Measurements from ENCODE around the gene NHS. TPM values are rescaled to one million over a fixed set of nuclear protein-coding genes. Genes with fewer than 3 reads are reported as not detected.

NHS gene
- total RNA-seq, 4 donors from 2014 or later: 2.4 to 5.4 (median 4.0) TPM

DNA sequence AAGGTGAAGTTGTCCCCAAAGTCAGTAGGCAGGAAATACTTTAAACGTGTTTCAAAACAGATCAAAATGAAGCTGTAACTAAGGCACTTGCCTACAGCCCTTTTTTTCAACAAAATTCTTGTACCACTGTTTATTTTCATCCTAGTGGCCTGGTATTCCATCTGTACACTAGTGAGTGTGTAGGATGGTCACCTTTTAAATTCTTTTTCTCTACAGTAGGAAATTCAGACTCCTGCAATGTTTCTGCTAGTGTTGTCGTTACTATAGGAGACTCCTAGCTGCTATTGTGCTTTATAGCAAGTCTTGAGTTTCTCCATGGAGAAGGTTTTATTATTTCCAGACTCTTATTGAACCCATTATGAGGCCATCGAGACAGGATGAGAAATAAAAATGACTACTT is 7.0 kb upstream of the NHS start:
- no peak for DNase-seq (ENCODE audit: low spot score in 2 of 2)
- H3K4me3 ChIP-seq (ENCODE audit: low read depth, poor library complexity, severe bottlenecking): no peak overlapping the region
- no peak for TF ChIP-seq CTCF (IDR thresholded peaks at IDR 0.05)
- TF ChIP-seq POLR2A (IDR thresholded peaks at IDR 0.05): no peak
- 57 to 77% methylated on average over 3 of the region's 3 CpGs for WGBS, 2 donors
- intact Hi-C loops (cut with DNase I; ENCODE audit: low total_unique reads): no loop called here

DNA sequence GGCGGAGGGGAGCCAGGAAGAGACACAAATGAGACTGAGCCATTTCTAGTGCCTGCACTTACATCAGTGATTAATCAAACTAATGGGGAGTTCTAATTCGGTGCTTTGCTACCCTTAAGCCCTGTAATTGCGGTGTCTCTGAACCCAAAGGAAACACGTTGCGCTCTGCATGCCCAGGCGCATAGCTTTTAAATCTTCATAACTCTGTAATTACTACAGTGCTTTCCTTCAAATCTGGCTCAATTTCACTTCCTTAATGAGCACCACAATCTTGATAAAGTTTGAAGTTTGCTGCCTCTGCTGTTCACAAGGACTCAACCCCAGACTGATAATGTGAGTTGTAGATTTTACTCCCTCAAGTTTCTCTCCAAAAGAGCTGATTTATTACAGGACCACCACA is 5.7 kb upstream of the NHS start:
- no peak for DNase-seq (ENCODE audit: low spot score in 2 of 2)
- intact Hi-C loops (cut with DNase I; ENCODE audit: low total_unique reads): no loop called here
- WGBS, 2 donors: 30 to 55% methylated on average over 6 of the region's 6 CpGs
- TF ChIP-seq CTCF (IDR thresholded peaks at IDR 0.05) (no peak), POLR2A (IDR thresholded peaks at IDR 0.05) (no peak)
- no peak overlapping the region for H3K4me3 ChIP-seq (ENCODE audit: low read depth, poor library complexity, severe bottlenecking)

- H3K4me3 ChIP-seq (ENCODE audit: low read depth, poor library complexity, severe bottlenecking): no peak overlapping the region
- DNase-seq (ENCODE audit: low spot score in 2 of 2): no peak
- TF ChIP-seq CTCF (IDR thresholded peaks at IDR 0.05): no peak
- no peak for TF ChIP-seq POLR2A (IDR thresholded peaks at IDR 0.05)
- 77 to 82% methylated on average over 9 of the region's 9 CpGs for WGBS, 2 donors
- intact Hi-C loops (cut with DNase I; ENCODE audit: low total_unique reads): no loop called here
Measured at GRCh38 chrX:17370191-17370590, 4.8 kb upstream of the NHS start.

DNA sequence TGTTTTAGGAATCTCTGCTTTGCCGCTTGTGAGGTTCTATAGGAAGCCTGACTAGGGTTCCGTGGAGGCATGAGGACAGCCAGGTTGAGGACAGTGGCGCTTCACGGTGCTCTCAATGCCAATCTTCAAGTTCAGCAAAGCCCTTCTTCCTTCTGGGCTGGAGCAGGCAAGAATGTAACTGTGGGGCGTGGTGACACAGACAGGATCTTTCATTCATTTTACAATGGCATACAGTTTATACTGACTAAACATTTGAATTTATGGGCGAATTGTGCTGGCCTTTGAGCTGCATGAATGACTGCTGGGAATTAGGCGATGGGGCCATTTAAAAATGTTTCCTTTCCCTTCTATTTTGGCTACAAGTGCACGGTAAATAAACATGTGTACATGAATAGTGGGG is 2.9 kb upstream of the NHS start:
- WGBS, 2 donors: 66 to 69% methylated on average over 8 of the region's 8 CpGs
- TF ChIP-seq CTCF (IDR thresholded peaks at IDR 0.05): no peak
- TF ChIP-seq POLR2A (IDR thresholded peaks at IDR 0.05): no peak
- no peak for DNase-seq (ENCODE audit: low spot score in 2 of 2)
- intact Hi-C loops (cut with DNase I; ENCODE audit: low total_unique reads): no loop called here
- H3K4me3 ChIP-seq (ENCODE audit: low read depth, poor library complexity, severe bottlenecking): no peak overlapping the region

DNA sequence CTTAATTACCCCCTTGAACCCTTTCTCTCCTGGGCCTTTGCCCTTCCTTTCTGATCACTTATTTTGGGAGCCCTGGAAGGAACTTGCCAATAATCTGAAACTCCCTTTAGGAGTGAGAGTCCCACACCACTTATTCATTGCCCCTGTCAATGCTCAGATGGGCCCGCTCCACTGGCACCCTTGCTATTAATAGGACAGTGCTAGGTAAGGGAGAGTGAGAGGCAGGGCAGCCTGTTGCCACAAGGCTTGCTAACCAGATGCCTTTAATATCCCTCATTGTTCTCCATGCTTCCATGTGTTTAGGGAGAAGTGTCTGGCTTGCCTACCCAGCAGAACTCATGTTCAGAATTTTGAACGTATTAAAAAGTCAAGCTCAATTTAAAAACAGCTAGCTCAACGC is 1.7 kb upstream of the NHS start:
- H3K4me3 ChIP-seq (ENCODE audit: low read depth, poor library complexity, severe bottlenecking): no peak overlapping the region
- intact Hi-C loops (cut with DNase I; ENCODE audit: low total_unique reads): no loop called here
- TF ChIP-seq CTCF (IDR thresholded peaks at IDR 0.05): no peak
- no peak for TF ChIP-seq POLR2A (IDR thresholded peaks at IDR 0.05)
- no peak for DNase-seq (ENCODE audit: low spot score in 2 of 2)
- 57 to 66% methylated on average over 3 of the region's 3 CpGs for WGBS, 2 donors

- WGBS, 2 donors: 0 to 44% methylated on average over 12 to 18 of the region's 18 CpGs
- H3K4me3 ChIP-seq (ENCODE audit: low read depth, poor library complexity, severe bottlenecking): peak overlapping the region; percentile 25
- DNase-seq (ENCODE audit: low spot score in 2 of 2): no peak
- intact Hi-C loops (cut with DNase I; ENCODE audit: low total_unique reads): no loop called here
- no peak for TF ChIP-seq POLR2A (IDR thresholded peaks at IDR 0.05)
- TF ChIP-seq CTCF (IDR thresholded peaks at IDR 0.05): no peak
Measured at GRCh38 chrX:17375367-17375636, 302 bp downstream of the NHS start.
